Glutamatergic neuron (in vitro differentiated cells): Measurements from ENCODE around the gene AHI1. TPM values are rescaled to one million over a fixed set of nuclear protein-coding genes. Genes with fewer than 3 reads are reported as not detected.

ENCODE experiments used
- DNase-seq: peaks from one replicate; pipeline ENCODE4 v3.0.0; 2022
- H3K27ac Mint-ChIP-seq: one replicate; pipeline ENCODE4 v1.8.0; 2020; ENCODE audit warnings: mild to moderate bottlenecking, mixed read lengths, inconsistent platforms; ENCODE audit not compliant: unreplicated experiment
- H3K27me3 Mint-ChIP-seq: one replicate; pipeline ENCODE4 v1.8.0; 2020; ENCODE audit warnings: mild to moderate bottlenecking, moderate library complexity, mixed read lengths, inconsistent platforms; ENCODE audit not compliant: unreplicated experiment
- H3K36me3 Mint-ChIP-seq: one replicate; pipeline ENCODE4 v1.8.0; 2020; ENCODE audit warnings: mild to moderate bottlenecking, mixed read lengths, inconsistent platforms; ENCODE audit not compliant: unreplicated experiment
- H3K4me1 Mint-ChIP-seq: one replicate; pipeline ENCODE4 v1.8.0; 2020; ENCODE audit warnings: mild to moderate bottlenecking, low read depth, mixed read lengths, inconsistent platforms; ENCODE audit not compliant: unreplicated experiment
- H3K4me3 Mint-ChIP-seq: one replicate; pipeline ENCODE4 v1.8.0; 2020; ENCODE audit warnings: mild to moderate bottlenecking, mixed read lengths, inconsistent platforms; ENCODE audit not compliant: unreplicated experiment
- H3K9me3 Mint-ChIP-seq: one replicate; pipeline ENCODE4 v1.8.0; 2020; ENCODE audit warnings: mild to moderate bottlenecking, moderate library complexity, mixed read lengths, inconsistent platforms; ENCODE audit not compliant: unreplicated experiment
- total RNA-seq: library from RNA; stranded (reverse); fragmentation: NEBNext Ultra II Directional; extraction: Animal tissue kit (Norgen Biotek cat#: 25700); gene quantifications from one replicate; pipeline ENCODE4 v1.2.1, GENCODE V29; 2021; ENCODE audit not compliant: unreplicated experiment
- TF ChIP-seq, protein P1 (sequence below): fragments of 200-600 bp; sonication (generic); IDR thresholded peaks from one replicate; pipeline ENCODE4 v1.5.0; 2021; ENCODE audit not compliant: partially characterized antibody, unreplicated experiment

Gene AHI1
- total RNA-seq, 1 donor from 2014 or later, result 11.1 TPM

DNA sequence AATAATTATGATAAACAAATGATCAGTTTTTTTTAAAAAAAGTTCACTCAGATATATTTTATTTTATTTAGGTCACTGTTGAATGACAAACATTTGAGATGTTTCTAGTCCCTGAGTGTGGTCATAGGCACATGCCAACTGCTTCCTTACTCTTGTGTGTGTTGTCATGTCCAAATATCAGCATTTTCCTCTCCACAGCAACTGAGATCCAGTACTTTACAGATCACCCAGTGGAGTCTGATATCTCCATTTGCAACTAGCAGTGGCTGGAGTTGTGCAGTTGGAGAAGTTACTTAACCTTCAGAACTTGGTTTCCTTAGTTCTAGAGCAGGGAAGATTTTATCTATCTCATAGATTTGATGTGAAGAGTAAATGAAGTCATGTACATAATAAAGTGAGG lies 215.1 kb downstream of the AHI1 start:
- Mint-ChIP-seq H3K36me3 (no peaks in the 10 kb centered on the region), H3K4me3 (no peak overlapping the region), H3K27me3 (no peaks in the 10 kb centered on the region), H3K27ac (no peak overlapping the region), H3K9me3 (no peaks in the 10 kb centered on the region), H3K4me1 (no peaks in the 10 kb centered on the region)
- TF ChIP-seq, protein P1, sequence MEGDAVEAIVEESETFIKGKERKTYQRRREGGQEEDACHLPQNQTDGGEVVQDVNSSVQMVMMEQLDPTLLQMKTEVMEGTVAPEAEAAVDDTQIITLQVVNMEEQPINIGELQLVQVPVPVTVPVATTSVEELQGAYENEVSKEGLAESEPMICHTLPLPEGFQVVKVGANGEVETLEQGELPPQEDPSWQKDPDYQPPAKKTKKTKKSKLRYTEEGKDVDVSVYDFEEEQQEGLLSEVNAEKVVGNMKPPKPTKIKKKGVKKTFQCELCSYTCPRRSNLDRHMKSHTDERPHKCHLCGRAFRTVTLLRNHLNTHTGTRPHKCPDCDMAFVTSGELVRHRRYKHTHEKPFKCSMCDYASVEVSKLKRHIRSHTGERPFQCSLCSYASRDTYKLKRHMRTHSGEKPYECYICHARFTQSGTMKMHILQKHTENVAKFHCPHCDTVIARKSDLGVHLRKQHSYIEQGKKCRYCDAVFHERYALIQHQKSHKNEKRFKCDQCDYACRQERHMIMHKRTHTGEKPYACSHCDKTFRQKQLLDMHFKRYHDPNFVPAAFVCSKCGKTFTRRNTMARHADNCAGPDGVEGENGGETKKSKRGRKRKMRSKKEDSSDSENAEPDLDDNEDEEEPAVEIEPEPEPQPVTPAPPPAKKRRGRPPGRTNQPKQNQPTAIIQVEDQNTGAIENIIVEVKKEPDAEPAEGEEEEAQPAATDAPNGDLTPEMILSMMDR, result no peak
- no peak for DNase-seq

GRCh38 chr6:135281964-135282363 lies 215.6 kb downstream of the AHI1 start:
- Mint-ChIP-seq H3K4me3 (no peak overlapping the region), H3K27ac (no peak overlapping the region), H3K36me3 (no peaks in the 10 kb centered on the region), H3K27me3 (no peaks in the 10 kb centered on the region), H3K4me1 (no peaks in the 10 kb centered on the region), H3K9me3 (no peaks in the 10 kb centered on the region)
- no peak for DNase-seq
- TF ChIP-seq, protein P1, result no peak

DNA sequence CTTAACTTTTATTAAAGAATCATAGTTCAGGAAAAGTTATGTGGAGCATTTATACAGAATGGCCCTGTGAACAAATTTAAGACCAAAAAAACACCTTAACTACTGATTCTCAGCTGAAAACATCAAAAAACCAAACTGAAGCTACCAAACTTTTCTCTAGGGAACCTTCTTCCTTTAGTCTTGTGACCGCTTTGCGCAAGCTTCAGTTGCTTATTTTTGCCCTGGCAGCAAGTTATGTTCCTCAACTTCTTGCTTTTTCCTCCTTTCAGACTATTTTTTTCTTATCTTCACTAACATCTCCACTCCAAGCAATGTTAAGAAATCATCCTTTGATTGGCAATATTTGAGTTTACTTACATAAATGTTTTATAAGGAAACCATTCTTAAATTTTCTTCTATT lies 216.3 kb downstream of the AHI1 start:
- H3K4me1 Mint-ChIP-seq, result no peaks in the 10 kb centered on the region
- H3K27me3 Mint-ChIP-seq, result no peaks in the 10 kb centered on the region
- TF ChIP-seq, protein P1, result no peak
- no peak overlapping the region for H3K27ac Mint-ChIP-seq
- H3K9me3 Mint-ChIP-seq, result no peaks in the 10 kb centered on the region
- no peak overlapping the region for H3K4me3 Mint-ChIP-seq
- no peaks in the 10 kb centered on the region for H3K36me3 Mint-ChIP-seq
- DNase-seq, result no peak

DNA sequence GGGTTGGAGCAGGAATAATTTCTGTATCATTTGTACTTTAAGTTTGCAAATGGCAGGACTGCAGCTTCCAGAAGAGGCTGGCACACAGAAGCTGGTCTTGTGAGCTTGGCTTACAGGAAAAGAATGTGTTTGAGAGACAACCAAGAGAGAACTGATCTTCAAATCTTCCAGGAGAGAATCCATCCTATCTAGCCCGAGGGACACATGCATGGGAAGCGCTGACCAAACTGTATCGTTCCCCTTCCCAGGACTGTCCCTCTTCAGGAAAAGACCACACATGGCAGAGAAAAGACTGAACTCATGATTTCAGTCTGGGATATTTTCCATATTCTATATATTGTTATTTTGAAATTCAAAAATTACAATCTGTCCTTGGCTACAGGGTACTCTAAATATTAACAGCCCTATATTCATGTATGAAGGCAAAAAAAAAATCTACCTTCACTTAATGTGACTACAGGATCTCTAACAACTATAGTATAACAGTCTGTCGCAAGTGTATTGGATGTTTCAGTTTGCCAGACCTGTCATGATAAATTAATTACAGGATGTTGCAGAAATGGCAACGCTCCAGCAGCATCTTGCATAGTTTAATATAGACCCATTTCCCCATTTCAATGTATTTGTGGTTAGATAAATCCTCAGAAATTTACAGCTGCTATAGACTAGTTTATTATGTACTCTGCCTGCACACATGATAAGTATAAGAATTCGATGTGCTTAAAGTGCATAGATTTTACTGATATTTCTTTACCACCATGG lies 217.0 kb downstream of the AHI1 start:
- Mint-ChIP-seq H3K27me3 (no peaks in the 10 kb centered on the region), H3K4me1 (no peaks in the 10 kb centered on the region), H3K27ac (no peak overlapping the region), H3K9me3 (no peaks in the 10 kb centered on the region), H3K4me3 (no peak overlapping the region), H3K36me3 (no peaks in the 10 kb centered on the region)
- no peak for DNase-seq
- TF ChIP-seq, protein P1, result no peak

- peaks cover 2% of the 10 kb centered on the region for H3K27me3 Mint-ChIP-seq
- H3K4me1 Mint-ChIP-seq, result no peaks in the 10 kb centered on the region
- TF ChIP-seq, protein P1, result no peak
- no peaks in the 10 kb centered on the region for H3K9me3 Mint-ChIP-seq
- no peaks in the 10 kb centered on the region for H3K36me3 Mint-ChIP-seq
- DNase-seq, result no peak
- H3K27ac Mint-ChIP-seq, result no peak overlapping the region
- no peak overlapping the region for H3K4me3 Mint-ChIP-seq
These were observed 220.1 kb downstream of the AHI1 start for GRCh38 chr6:135277422-135277821.
